Measurements from ENCODE around the gene KRABD2.
"Not testable (repeated sequence)": the region's sequence is repeated elsewhere in the genome, so short reads cannot be mapped to it uniquely, and the experiment has no call there.

Gene KRABD2

GRCh38 chr17:8383143-8383822 lies 6.8 kb upstream of the KRABD2 start, which contains the start of gene RPL26:
TSS of gene RPL26 (minus strand) at chr17:8383193. CDS start at chr17:8382310, 883 bp downstream.
- peak within 1 kb of the TSS; percentile 78 for H3K4me3 ChIP-seq (ENCODE audit: low read depth, low read length)
- peak; percentile 88 for TF ChIP-seq CTCF (IDR thresholded peaks at IDR 0.05; ENCODE audit: control insufficient read depth, extremely low read depth, insufficient read depth)
- DNase-seq (ENCODE audit: low read depth), result peak; percentile 97

- no peak for TF ChIP-seq CTCF (IDR thresholded peaks at IDR 0.05; ENCODE audit: control insufficient read depth, extremely low read depth, insufficient read depth)
- H3K4me3 ChIP-seq (ENCODE audit: low read depth, low read length), result peak overlapping the region; percentile 78
- DNase-seq (ENCODE audit: low read depth), result no peak
Observed at GRCh38 chr17:8382880-8383142, 6.3 kb upstream of the KRABD2 start.

GRCh38 chr17:8382052-8382879 lies 5.8 kb upstream of the KRABD2 start:
- peak overlapping the region; percentile 78 for H3K4me3 ChIP-seq (ENCODE audit: low read depth, low read length)
- DNase-seq (ENCODE audit: low read depth), result no peak
- TF ChIP-seq CTCF (IDR thresholded peaks at IDR 0.05; ENCODE audit: control insufficient read depth, extremely low read depth, insufficient read depth), result no peak

GRCh38 chr17:8380049-8380448 lies 3.5 kb upstream of the KRABD2 start:
- no peak for DNase-seq (ENCODE audit: low read depth)
- no peak for TF ChIP-seq CTCF (IDR thresholded peaks at IDR 0.05; ENCODE audit: control insufficient read depth, extremely low read depth, insufficient read depth)
- H3K4me3 ChIP-seq (ENCODE audit: low read depth, low read length), result peak overlapping the region; percentile 78

- not testable (repeated sequence) for H3K4me3 ChIP-seq (ENCODE audit: low read depth, low read length); DNase-seq (ENCODE audit: low read depth)
Observed at GRCh38 chr17:8378117-8378516, 1.6 kb upstream of the KRABD2 start.

GRCh38 chr17:8377422-8377821 lies 918 bp upstream of the KRABD2 start:
- DNase-seq (ENCODE audit: low read depth), result no peak
- H3K4me3 ChIP-seq (ENCODE audit: low read depth, low read length), result no peak overlapping the region

More at GRCh38 chr17:8377422-8377821, 918 bp upstream of the KRABD2 start:
- TF ChIP-seq CTCF (IDR thresholded peaks at IDR 0.05; ENCODE audit: control insufficient read depth, extremely low read depth, insufficient read depth), result no peak

Data from LNCaP clone FGC (cell line).